Transverse colon (tissue), 4 donors: Measurements from ENCODE around the gene DALRD3.

ENCODE experiments used
- EP300 ChIP-seq: sonication (generic); formaldehyde crosslinking; IDR thresholded peaks from one replicate; pipeline ENCODE4 v1.6.1; 2017; ENCODE audit warnings: antibody characterized with exemption, low read depth
- POLR2A ChIP-seq: fragments of 450-650 bp; IDR thresholded peaks from one replicate; pipeline ENCODE4 v1.6.1; 2016; ENCODE audit warnings: antibody characterized with exemption, mild to moderate bottlenecking, moderate library complexity
- POLR2AphosphoS5 ChIP-seq, 3 donors: sonication (generic); formaldehyde crosslinking; IDR thresholded peaks; one replicate each; pipeline ENCODE4 v1.6.1; 2016; ENCODE audit warnings: antibody characterized with exemption in 3 of 3
- TF ChIP-seq, protein P1 (sequence below), 5 experiments: fragments of 200-600 bp in 3 of 5; fragments of 450-650 bp in 2 of 5; sonication (generic) in 3 of 5; IDR thresholded peaks; 1 replicate in 2 of 5; 2 replicates in 3 of 5; pipeline ENCODE4 v1.5.1; 2016 to 2017; ENCODE audit warnings: antibody characterized with exemption in 5 of 5, inconsistent platforms in 3 of 5, mild to moderate bottlenecking in 2 of 5, moderate library complexity in 1 of 5

DNA sequence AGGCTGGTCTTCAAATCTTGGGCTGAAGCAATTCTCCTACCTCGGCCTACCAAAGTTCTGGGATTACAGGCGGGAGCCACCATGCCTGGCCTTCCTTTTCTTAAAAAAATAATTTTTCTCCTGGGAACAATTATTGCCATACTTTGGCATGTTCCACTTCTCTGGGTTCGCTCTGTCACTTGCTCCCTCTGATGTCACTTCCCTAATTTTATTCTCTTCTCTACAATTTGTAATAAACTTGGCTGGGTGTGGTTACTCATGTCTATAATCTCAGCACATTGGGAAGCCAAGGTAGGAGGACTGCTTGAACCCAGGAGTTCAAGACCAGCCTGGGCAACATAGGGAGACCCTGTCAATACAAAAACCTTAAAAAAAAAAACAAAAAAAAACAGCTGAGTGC, 16.9 kb upstream of the DALRD3 start:
- no peak for TF ChIP-seq POLR2A
- no peak for TF ChIP-seq EP300
- TF ChIP-seq, protein P1, sequence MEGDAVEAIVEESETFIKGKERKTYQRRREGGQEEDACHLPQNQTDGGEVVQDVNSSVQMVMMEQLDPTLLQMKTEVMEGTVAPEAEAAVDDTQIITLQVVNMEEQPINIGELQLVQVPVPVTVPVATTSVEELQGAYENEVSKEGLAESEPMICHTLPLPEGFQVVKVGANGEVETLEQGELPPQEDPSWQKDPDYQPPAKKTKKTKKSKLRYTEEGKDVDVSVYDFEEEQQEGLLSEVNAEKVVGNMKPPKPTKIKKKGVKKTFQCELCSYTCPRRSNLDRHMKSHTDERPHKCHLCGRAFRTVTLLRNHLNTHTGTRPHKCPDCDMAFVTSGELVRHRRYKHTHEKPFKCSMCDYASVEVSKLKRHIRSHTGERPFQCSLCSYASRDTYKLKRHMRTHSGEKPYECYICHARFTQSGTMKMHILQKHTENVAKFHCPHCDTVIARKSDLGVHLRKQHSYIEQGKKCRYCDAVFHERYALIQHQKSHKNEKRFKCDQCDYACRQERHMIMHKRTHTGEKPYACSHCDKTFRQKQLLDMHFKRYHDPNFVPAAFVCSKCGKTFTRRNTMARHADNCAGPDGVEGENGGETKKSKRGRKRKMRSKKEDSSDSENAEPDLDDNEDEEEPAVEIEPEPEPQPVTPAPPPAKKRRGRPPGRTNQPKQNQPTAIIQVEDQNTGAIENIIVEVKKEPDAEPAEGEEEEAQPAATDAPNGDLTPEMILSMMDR (IDR thresholded peaks at IDR 0.05), result no peak
- TF ChIP-seq POLR2AphosphoS5 (IDR thresholded peaks at IDR 0.05), result no peak
